Measurements from ENCODE around the gene PFN4.
A peak's percentile ranks its signal among the peaks of the same experiment; 100 is the strongest.

PFN4 gene

DNA sequence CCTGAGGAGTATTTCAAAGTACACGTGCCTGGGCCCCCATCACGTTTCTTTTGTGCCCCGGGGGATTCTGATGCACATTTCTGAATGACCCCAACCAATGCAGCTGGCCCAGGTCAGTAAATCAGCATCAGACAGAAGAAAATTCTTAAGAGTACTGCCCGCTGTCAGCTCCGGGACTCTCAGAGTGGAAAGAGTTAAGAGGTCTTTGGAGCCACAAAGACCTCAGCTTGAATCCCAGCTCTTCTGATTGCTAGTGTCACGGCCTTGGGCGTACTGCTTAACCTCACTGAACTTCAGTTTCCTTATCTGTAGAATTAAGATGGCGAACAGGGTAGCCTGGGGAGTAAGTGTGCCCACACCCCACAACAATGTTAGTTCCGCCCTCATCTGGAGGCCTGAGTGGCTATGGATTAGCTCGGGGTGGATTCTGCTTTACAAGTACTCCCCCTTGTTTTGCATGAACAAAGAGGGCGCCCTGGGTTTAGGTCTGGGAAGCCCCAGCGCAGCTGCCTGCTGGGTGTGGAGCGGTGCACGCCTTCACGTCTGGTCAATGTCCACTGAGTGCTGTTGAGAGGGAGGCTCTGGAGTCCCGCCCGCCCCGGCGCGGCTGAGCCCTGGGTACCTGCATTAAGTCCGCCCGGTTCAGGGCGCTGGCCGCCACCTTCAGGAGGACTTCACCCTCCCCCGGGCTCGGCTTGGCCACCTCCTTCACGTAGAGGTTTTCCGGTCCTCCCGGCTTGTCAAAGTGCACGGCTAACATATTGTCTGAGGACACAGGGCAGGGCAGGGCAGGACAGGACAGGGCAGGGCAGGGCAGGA is 39.4 kb downstream of the PFN4 start:
- DNase-seq: no peak

DNA sequence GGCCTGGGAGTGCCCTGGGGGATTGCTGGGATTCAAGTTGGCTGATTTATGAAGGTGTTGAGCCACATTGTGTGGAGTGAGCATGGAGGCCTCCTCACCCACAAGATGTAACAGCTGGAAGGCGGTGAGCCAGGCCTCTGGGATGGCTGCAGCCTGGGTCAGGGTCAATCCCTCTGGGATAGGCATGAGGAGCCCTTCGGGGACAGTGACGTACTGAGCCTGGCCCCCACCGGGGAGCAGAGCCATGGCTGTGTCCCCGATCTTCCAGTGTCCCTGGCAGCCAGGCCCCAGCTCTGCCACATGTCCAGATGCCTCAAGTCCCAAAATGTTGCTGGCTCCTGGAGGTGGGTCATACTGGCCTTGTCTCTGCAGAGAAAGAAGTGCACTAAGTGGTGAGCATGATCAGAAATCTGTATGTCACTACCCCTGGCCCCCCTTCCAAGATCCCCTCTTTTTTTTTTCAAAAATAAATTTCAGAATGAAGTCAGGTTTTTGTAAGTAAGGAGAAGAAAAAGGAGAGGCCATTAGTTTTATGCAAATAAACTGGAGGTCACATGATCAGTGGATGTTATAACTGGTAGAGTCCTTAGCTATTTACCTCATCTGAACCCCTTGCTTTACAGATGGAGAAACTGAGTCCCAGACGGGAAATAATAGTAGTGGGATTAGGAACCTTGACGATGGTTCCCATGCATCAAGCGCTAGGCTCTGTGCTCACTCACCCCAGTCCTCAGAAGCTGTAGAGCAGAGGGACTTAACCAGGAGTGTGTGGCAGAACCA is 40.2 kb downstream of the PFN4 start:
- no peak for ATAC-seq (replicated peaks)
- no peak overlapping the region for H3K27ac Mint-ChIP-seq
- no peaks in the 10 kb centered on the region for H3K27me3 Mint-ChIP-seq
- peaks cover 8 to 12% of the 10 kb centered on the region in 2 donors for H3K4me1 Mint-ChIP-seq (ENCODE audit: low read depth in 2 of 2)
- peaks cover 24% of the 10 kb centered on the region for H3K36me3 Mint-ChIP-seq (ENCODE audit: insufficient read depth)
- no peaks in the 10 kb centered on the region for H3K9me3 Mint-ChIP-seq
- peak overlapping the region; percentile 77 to 85 for H3K4me3 Mint-ChIP-seq
- DNase-seq: no peak

More for the DNA sequence above, 39.4 kb downstream of the PFN4 start:
- Mint-ChIP-seq H3K4me1 (ENCODE audit: low read depth in 2 of 2) (peaks cover 8 to 9% of the 10 kb centered on the region in 2 donors), H3K27ac (no peak overlapping the region), H3K4me3 (peak overlapping the region; percentile 77 to 85), H3K9me3 (no peaks in the 10 kb centered on the region), H3K36me3 (ENCODE audit: insufficient read depth) (peaks cover 24% of the 10 kb centered on the region), H3K27me3 (no peaks in the 10 kb centered on the region)
- ATAC-seq (replicated peaks): peak; percentile 65

DNA sequence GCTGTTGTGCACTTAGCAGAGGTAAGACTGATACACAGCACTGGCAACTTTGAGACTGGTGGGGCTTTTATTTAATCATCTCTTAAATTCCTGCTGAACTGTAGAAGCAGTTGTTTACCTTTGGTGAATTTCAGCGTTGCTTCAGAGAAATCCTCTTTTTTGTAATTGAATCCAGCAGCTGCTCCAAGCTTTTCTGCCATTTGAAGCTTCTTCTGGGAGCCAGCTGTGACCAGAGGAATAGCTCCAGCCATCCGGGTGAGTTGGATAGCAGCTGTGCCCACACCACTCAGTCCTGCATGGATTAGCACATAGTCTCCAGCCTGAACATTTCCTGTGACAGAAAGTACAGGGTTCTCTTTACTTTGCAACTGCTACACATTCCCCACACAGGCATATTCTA is 42.4 kb downstream of the PFN4 start:
- no peak for DNase-seq
- Mint-ChIP-seq H3K4me3 (no peak overlapping the region), H3K4me1 (ENCODE audit: low read depth in 2 of 2) (peaks cover 15 to 20% of the 10 kb centered on the region in 2 donors), H3K27me3 (no peaks in the 10 kb centered on the region), H3K36me3 (ENCODE audit: insufficient read depth) (peaks cover 15% of the 10 kb centered on the region), H3K9me3 (no peaks in the 10 kb centered on the region), H3K27ac (no peak overlapping the region)
- no peak for ATAC-seq (replicated peaks)

DNA sequence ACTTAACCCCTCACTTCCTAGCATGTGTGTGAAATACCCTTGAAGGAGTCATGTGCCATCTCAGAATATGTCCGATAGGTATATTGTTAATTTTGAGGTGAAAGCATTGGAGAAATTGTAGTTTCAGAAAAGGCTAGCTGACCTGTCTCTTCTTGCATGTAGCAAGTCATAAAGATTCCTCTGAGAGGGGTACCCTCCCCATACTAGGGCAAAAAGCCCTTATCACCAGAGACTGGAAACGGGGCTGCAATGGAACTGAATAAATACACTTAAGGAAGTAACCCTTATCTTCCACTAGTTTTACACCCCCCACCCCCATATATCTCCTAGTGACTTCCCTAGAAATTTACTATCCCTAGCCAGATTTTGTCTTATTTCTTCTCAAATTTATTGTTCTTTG is 45.3 kb downstream of the PFN4 start:
- Mint-ChIP-seq H3K4me1 (ENCODE audit: low read depth in 2 of 2) (peaks cover 15 to 30% of the 10 kb centered on the region in 2 donors), H3K9me3 (no peaks in the 10 kb centered on the region), H3K27me3 (no peaks in the 10 kb centered on the region), H3K4me3 (peak overlapping the region; percentile 93 to 95), H3K36me3 (ENCODE audit: insufficient read depth) (peaks cover 10% of the 10 kb centered on the region), H3K27ac (peak overlapping the region in 1 of 2 donors; percentile 25)
- no peak for DNase-seq
- no peak for ATAC-seq (replicated peaks)

DNA sequence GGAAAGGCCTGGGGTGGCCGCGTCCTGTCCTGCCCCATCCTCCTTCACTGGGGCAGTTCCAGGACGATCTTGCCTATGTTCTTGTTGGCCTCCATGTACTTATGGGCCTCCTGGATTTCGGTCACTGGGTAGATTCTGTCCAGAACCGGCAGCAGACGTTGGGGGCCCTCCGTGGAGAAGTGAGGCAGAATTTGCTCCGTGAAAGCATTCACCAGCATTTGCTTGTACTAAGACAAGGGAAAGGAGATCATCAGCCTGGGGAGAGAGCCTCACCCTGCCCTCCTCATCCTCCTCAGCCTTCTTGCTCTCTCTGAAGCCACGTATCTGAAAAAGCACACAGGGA is 45.6 kb downstream of the PFN4 start:
- ATAC-seq (replicated peaks) (no peak), DNase-seq (no peak)
- no peaks in the 10 kb centered on the region for H3K27me3 Mint-ChIP-seq
- H3K4me3 Mint-ChIP-seq: peak overlapping the region; percentile 93 to 95
- H3K9me3 Mint-ChIP-seq: no peaks in the 10 kb centered on the region
- H3K27ac Mint-ChIP-seq: peak overlapping the region; percentile 97
- peaks cover 15 to 31% of the 10 kb centered on the region in 2 donors for H3K4me1 Mint-ChIP-seq (ENCODE audit: low read depth in 2 of 2)
- peaks cover 6% of the 10 kb centered on the region for H3K36me3 Mint-ChIP-seq (ENCODE audit: insufficient read depth)

GRCh38 chr2:24076849-24077534 is 46.1 kb downstream of the PFN4 start:
- Mint-ChIP-seq H3K9me3 (no peaks in the 10 kb centered on the region), H3K27ac (peak overlapping the region; percentile 97), H3K27me3 (no peaks in the 10 kb centered on the region), H3K4me3 (peak overlapping the region; percentile 93 to 95), H3K4me1 (ENCODE audit: low read depth in 2 of 2) (peaks cover 15 to 36% of the 10 kb centered on the region in 2 donors), H3K36me3 (ENCODE audit: insufficient read depth) (peaks cover 10% of the 10 kb centered on the region)
- no peak for DNase-seq
- ATAC-seq (replicated peaks): peak; percentile 34

DNA sequence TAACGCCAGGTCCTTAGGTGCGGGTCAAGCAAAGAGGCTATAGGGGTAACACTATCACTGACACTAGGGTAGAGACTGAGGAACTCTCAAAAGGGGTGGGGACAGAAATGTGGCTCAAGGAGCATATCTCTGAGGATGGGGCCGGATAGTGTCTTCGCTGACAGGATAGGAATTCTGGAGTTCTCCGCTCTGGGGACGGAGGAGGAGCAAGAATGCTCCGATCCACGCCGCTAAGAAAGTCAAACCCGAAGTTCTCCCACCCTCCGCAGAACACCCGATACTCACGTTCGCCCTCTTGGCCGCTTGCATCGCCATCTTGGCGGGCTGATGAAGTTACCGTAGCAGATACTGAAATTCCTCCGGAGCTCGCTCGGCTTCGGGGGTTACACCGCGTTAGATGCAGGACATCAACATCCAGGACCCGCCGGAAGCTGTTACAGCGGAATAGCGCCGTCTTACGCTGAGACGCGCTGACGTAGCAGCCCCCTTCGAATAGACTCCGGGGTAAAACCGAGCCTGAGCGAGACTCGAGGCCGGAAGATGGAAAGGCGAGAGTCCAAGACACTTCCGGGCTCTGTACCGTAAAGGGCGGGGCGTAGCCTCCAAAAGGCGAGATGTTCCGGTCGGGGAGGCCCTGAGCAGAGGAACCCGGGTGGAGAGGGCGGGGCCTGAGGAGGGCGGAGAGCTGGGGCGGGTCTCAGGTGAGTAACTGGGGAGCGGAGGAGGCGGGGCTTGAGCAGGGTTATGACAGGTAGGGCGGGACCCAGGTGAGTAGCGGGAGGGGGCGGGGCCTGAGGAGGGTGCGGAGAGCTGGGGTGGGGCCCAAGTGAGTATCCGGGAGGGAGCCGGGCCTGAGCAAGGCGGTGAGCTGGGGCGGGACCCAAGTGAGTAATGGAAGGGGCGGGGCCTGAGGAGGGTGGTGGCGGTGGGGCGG is 47.0 kb downstream of the PFN4 start, which contains the start of gene SF3B6:
Gene SF3B6 (minus strand): TSS at position 412 of the 934 bp plus-strand sequence. CDS start 97 bp downstream, at position 315.
- no peaks in the 10 kb centered on the region for H3K9me3 Mint-ChIP-seq
- H3K27me3 Mint-ChIP-seq: no peaks in the 10 kb centered on the region
- ATAC-seq (replicated peaks) (peak; percentile 83), DNase-seq (peak; percentile 98 to 100 (median 99))
- peaks cover 15 to 36% of the 10 kb centered on the region in 2 donors for H3K4me1 Mint-ChIP-seq (ENCODE audit: low read depth in 2 of 2)
- peak within 1 kb of the TSS; percentile 93 to 95 for H3K4me3 Mint-ChIP-seq
- peak within 1 kb of the TSS; percentile 97 for H3K27ac Mint-ChIP-seq
- peaks cover 9% of the 10 kb centered on the region for H3K36me3 Mint-ChIP-seq (ENCODE audit: insufficient read depth)

DNA sequence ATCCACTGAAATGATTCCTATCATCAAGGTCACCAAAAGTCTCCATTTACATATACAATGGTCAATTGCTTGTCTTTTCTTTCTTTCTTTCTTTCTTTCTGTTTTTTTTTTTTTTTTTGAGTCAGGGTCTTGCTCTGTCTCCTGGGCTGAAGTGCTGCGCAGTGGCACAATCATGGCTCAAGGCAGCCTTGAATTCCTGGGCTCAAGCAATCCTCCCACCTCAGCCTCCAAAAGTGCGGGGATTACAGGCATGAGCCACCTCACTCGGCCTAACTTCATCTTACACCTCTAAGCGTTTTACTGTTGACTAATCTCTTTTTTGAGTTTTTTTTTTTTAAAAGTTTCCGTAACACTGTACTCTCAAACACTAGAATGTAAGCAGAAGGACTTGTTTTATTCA is 47.9 kb downstream of the PFN4 start:
- Mint-ChIP-seq H3K4me3 (peak overlapping the region; percentile 93 to 95), H3K36me3 (ENCODE audit: insufficient read depth) (peaks cover 10% of the 10 kb centered on the region), H3K4me1 (ENCODE audit: low read depth in 2 of 2) (peaks cover 15 to 36% of the 10 kb centered on the region in 2 donors), H3K9me3 (no peaks in the 10 kb centered on the region), H3K27ac (peak overlapping the region; percentile 97), H3K27me3 (no peaks in the 10 kb centered on the region)
- DNase-seq (no peak), ATAC-seq (replicated peaks) (no peak)

DNA sequence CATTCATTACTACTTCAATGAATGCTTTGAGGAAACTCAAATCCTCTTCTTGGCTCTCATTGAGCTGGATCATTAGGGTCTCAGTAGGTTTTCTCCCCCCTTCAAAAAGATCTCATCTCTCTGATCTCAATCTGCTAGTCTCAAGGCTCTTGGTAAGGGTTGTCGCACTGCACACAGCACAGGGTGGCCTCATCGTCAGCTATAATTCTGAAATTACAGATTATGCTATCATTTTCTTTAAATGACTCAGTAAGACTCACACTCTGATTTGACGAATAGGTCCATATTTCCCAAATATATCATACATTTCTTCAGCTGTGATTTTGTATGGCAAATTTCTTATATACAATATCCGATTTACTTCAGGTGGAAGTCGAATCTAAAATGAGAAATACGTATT is 49.3 kb downstream of the PFN4 start:
- H3K27me3 Mint-ChIP-seq: no peaks in the 10 kb centered on the region
- H3K27ac Mint-ChIP-seq: no peak overlapping the region
- ATAC-seq (replicated peaks) (no peak), DNase-seq (no peak)
- peaks cover 15% of the 10 kb centered on the region for H3K36me3 Mint-ChIP-seq (ENCODE audit: insufficient read depth)
- H3K4me3 Mint-ChIP-seq: peak overlapping the region in 1 of 2 donors; percentile 43
- peaks cover 15 to 50% of the 10 kb centered on the region in 2 donors for H3K4me1 Mint-ChIP-seq (ENCODE audit: low read depth in 2 of 2)
- no peaks in the 10 kb centered on the region for H3K9me3 Mint-ChIP-seq

DNA sequence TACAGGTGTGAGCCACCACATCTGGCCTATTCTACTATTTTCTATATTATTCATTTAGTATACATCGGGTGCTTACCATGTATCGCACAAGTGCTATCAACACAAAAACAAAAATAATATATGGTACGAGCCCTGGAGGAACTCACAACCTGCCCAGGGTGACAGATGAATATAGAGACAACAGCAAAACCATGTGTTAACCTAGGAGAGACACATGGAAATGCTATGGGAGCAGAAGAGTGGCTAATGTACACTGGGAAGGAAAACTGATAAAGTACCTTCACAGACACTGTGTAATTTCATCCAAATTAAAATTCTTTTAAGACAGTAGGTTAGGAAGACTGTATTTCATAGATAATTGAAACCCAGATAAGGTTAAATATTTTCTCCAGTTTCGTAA is 50.9 kb downstream of the PFN4 start:
- ATAC-seq (replicated peaks): no peak
- Mint-ChIP-seq H3K27me3 (no peaks in the 10 kb centered on the region), H3K27ac (peak overlapping the region in 1 of 2 donors; percentile 49), H3K9me3 (no peaks in the 10 kb centered on the region), H3K4me1 (ENCODE audit: low read depth in 2 of 2) (peaks cover 12 to 40% of the 10 kb centered on the region in 2 donors), H3K36me3 (ENCODE audit: insufficient read depth) (peaks cover 27% of the 10 kb centered on the region), H3K4me3 (no peak overlapping the region)
- DNase-seq: no peak

DNA sequence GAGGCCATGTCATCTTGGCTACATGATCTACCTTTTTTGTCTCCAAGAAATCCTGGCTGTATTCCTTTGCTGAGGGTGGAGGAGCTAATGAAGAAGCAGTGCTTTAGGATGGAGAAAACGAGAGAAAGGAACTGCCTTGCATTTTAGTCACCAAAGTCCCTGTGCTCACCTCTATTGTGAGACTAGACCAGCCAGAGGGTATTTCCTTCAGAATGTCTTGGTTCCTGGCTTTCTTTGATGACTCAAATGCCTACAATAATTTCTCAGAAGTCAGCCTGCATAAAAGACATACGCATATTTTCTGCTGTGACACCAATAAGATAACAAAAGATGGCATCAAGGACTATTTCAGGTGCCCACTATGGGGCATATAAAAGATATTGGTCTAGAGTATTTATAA is 57.8 kb downstream of the PFN4 start:
- Mint-ChIP-seq H3K4me3 (no peak overlapping the region), H3K4me1 (ENCODE audit: low read depth in 2 of 2) (peaks cover 0 to 14% of the 10 kb centered on the region in 2 donors), H3K9me3 (no peaks in the 10 kb centered on the region), H3K27me3 (no peaks in the 10 kb centered on the region), H3K36me3 (ENCODE audit: insufficient read depth) (peaks cover 24% of the 10 kb centered on the region), H3K27ac (no peak overlapping the region)
- no peak for DNase-seq
- no peak for ATAC-seq (replicated peaks)
